Measurements from ENCODE around the gene UQCC5.

DNA sequence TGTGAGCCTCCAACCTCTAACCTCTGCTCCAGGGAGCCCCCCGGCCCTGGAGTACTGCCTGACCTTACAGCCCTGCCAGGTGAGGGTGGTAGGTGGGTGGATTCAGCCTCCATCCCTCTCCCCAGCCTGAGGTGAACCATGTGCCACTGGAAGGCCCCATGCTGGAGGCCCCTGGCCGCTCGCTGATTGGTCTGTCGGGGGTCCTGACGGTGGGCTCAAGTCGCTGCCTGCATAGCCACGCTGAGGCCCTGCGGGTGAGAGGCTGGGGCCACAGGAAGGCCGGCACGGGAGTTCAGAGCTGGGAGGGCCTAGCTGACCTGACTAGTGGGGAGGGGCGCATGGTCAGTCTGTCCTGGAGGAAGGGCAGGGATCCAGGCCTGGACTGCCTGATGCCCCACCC lies 21.8 kb upstream of the UQCC5 start:
- TF ChIP-seq, protein P1, sequence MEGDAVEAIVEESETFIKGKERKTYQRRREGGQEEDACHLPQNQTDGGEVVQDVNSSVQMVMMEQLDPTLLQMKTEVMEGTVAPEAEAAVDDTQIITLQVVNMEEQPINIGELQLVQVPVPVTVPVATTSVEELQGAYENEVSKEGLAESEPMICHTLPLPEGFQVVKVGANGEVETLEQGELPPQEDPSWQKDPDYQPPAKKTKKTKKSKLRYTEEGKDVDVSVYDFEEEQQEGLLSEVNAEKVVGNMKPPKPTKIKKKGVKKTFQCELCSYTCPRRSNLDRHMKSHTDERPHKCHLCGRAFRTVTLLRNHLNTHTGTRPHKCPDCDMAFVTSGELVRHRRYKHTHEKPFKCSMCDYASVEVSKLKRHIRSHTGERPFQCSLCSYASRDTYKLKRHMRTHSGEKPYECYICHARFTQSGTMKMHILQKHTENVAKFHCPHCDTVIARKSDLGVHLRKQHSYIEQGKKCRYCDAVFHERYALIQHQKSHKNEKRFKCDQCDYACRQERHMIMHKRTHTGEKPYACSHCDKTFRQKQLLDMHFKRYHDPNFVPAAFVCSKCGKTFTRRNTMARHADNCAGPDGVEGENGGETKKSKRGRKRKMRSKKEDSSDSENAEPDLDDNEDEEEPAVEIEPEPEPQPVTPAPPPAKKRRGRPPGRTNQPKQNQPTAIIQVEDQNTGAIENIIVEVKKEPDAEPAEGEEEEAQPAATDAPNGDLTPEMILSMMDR (IDR thresholded peaks at IDR 0.05), result no peak
- TF ChIP-seq POLR2A (IDR thresholded peaks at IDR 0.05), result no peak
- TF ChIP-seq POLR2AphosphoS5 (IDR thresholded peaks at IDR 0.05), result no peak

All from prostate gland (tissue), 2 donors.